RWPE2 (cell line): ENCODE data around the gene SH3PXD2B.
A peak's percentile ranks its signal among the peaks of the same experiment; 100 is the strongest.

Experiments
- ATAC-seq: fragments of 200-7000 bp; cut with Tn5 transposase; 3 replicates; pipeline ENCODE4 v1.9.1; 2021; ENCODE audit warnings: low read depth
- DNase-seq: peaks from one replicate; pipeline ENCODE4 v3.0.0-alpha.2; 2020; ENCODE audit warnings: low spot score
- H3K27ac ChIP-seq: fragments of 450-650 bp; 2 replicates; pipeline ENCODE4 v1.5.1; 2017; ENCODE audit warnings: mild to moderate bottlenecking; ENCODE audit not compliant: poor library complexity, severe bottlenecking
- H3K27me3 ChIP-seq: fragments of 250-450 bp; sonication (Bioruptor Pico); 2 replicates; pipeline ENCODE4 v1.5.1; 2021; ENCODE audit warnings: mild to moderate bottlenecking, moderate library complexity; ENCODE audit not compliant: insufficient read depth, poor library complexity, severe bottlenecking
- H3K36me3 ChIP-seq: fragments of 250-450 bp; sonication (Bioruptor Pico); 2 replicates; pipeline ENCODE4 v1.5.1; 2020; ENCODE audit warnings: low read depth, mild to moderate bottlenecking, moderate library complexity
- H3K4me1 ChIP-seq: fragments of 250-450 bp; sonication (Bioruptor Pico); 2 replicates; pipeline ENCODE4 v1.5.1; 2021; ENCODE audit warnings: mild to moderate bottlenecking, moderate library complexity; ENCODE audit not compliant: insufficient read depth, poor library complexity, severe bottlenecking
- H3K4me3 ChIP-seq: fragments of 250-450 bp; sonication (Bioruptor Pico); 2 replicates; pipeline ENCODE4 v1.5.1; 2021; ENCODE audit warnings: mild to moderate bottlenecking, moderate library complexity; ENCODE audit not compliant: severe bottlenecking
- H3K9me3 ChIP-seq: fragments of 250-450 bp; sonication (Bioruptor Pico); 2 replicates; pipeline ENCODE4 v1.5.1; 2021; ENCODE audit warnings: mild to moderate bottlenecking, moderate library complexity; ENCODE audit not compliant: severe bottlenecking
- TF ChIP-seq, protein P1 (sequence below): fragments of 450-650 bp; IDR thresholded peaks from one replicate; pipeline ENCODE4 v1.5.1; 2017; ENCODE audit warnings: mild to moderate bottlenecking, moderate library complexity; ENCODE audit not compliant: poor library complexity, severe bottlenecking

The SH3PXD2B gene

DNA sequence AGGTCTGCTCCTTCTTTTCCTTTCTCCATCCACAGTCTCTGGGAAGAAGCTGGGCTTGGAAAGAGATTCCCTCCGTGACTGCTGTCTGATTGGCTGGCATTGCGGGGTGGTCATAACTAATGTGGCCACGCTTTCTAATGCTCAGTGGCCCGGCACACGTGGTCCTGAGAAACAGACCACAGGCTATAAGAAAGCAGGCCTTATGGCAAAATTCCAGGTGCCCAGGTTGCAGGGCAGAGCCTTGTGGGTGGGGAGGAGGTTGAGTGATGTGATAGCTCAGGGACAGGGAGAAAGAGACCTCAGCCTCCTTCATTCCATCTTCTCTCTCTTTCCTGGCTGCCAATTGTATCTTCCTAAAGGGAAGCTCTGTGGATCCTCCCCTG lies 5.4 kb upstream of the SH3PXD2B start:
- ATAC-seq: no peak
- no peaks in the 10 kb centered on the region for H3K36me3 ChIP-seq
- TF ChIP-seq, protein P1, sequence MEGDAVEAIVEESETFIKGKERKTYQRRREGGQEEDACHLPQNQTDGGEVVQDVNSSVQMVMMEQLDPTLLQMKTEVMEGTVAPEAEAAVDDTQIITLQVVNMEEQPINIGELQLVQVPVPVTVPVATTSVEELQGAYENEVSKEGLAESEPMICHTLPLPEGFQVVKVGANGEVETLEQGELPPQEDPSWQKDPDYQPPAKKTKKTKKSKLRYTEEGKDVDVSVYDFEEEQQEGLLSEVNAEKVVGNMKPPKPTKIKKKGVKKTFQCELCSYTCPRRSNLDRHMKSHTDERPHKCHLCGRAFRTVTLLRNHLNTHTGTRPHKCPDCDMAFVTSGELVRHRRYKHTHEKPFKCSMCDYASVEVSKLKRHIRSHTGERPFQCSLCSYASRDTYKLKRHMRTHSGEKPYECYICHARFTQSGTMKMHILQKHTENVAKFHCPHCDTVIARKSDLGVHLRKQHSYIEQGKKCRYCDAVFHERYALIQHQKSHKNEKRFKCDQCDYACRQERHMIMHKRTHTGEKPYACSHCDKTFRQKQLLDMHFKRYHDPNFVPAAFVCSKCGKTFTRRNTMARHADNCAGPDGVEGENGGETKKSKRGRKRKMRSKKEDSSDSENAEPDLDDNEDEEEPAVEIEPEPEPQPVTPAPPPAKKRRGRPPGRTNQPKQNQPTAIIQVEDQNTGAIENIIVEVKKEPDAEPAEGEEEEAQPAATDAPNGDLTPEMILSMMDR: no peak

GRCh38 chr5:172458976-172459782 lies 4.9 kb upstream of the SH3PXD2B start:
- H3K4me1 ChIP-seq: peaks cover 6% of the 10 kb centered on the region
- peak; percentile 11 for DNase-seq

More for the DNA sequence above, 5.4 kb upstream of the SH3PXD2B start:
- Histone ChIP-seq H3K27me3 (no peaks in the 10 kb centered on the region), H3K4me1 (peaks cover 6% of the 10 kb centered on the region), H3K27ac (no peak overlapping the region), H3K9me3 (no peaks in the 10 kb centered on the region), H3K4me3 (no peak overlapping the region)
- DNase-seq: no peak

GRCh38 chr5:172456076-172456722 lies 1.9 kb upstream of the SH3PXD2B start:
- ATAC-seq: no peak
- peaks cover 21% of the 10 kb centered on the region for H3K4me1 ChIP-seq
- peaks cover 13% of the 10 kb centered on the region for H3K36me3 ChIP-seq
- no peak overlapping the region for H3K4me3 ChIP-seq
- H3K9me3 ChIP-seq: no peaks in the 10 kb centered on the region
- DNase-seq: peak; percentile 50
- H3K27me3 ChIP-seq: no peaks in the 10 kb centered on the region
- TF ChIP-seq, protein P1: no peak
- H3K27ac ChIP-seq: no peak overlapping the region

More at GRCh38 chr5:172458976-172459782, 4.9 kb upstream of the SH3PXD2B start:
- Histone ChIP-seq H3K4me3 (no peak overlapping the region), H3K36me3 (no peaks in the 10 kb centered on the region), H3K9me3 (no peaks in the 10 kb centered on the region), H3K27ac (no peak overlapping the region), H3K27me3 (no peaks in the 10 kb centered on the region)
- TF ChIP-seq, protein P1: no peak
- no peak for ATAC-seq

DNA sequence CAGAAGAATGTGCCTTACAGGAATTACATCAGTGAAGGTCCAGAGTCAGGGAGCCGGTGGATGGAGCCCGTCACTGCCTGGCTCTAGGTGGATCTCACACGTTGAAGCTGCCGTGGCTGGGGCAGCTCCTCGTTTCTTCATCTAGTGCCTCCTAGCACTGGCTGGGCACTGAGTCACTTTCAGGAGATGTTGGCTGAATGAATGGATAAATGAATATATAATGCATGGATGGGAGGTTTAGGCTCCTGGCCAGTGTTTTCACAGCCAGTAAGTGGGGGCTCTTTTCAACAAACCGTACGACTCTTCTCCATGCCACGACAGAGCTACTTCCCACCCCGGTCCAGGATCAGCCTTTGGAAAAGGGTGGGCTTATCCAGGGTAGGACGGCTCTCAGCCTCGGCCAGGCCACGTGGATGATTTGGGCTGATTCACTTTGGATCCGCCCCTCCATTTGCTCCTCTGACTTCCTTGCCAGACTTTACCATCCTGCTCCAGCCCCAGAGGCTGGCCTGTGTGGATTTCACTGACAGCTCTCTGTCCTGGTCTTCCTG lies 1.3 kb upstream of the SH3PXD2B start:
- TF ChIP-seq, protein P1: no peak
- H3K36me3 ChIP-seq: peaks cover 16% of the 10 kb centered on the region
- H3K9me3 ChIP-seq: no peaks in the 10 kb centered on the region
- no peak for ATAC-seq
- DNase-seq: peak; percentile 70
- no peaks in the 10 kb centered on the region for H3K27me3 ChIP-seq
- no peak overlapping the region for H3K4me3 ChIP-seq
- peaks cover 21% of the 10 kb centered on the region for H3K4me1 ChIP-seq
- H3K27ac ChIP-seq: peak overlapping the region; percentile 66

DNA sequence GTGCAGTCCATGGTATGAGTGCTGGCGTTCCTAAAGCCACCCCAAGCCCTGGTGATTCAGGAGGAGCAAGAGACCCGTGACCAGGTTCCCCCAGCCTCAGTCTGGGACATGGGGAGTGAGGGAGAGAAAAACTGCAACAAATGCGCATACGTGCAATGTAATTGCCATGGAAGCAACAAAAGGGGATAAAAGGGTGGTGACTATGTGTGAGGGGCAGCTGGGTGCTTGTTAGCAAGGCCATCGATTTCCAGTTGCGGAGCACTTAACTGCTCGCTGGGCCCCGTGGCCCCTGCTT lies 709 bp upstream of the SH3PXD2B start:
- TF ChIP-seq, protein P1: no peak
- Histone ChIP-seq H3K4me1 (peaks cover 21% of the 10 kb centered on the region), H3K27me3 (no peaks in the 10 kb centered on the region), H3K9me3 (no peaks in the 10 kb centered on the region), H3K4me3 (peak overlapping the region; percentile 93), H3K27ac (peak overlapping the region; percentile 66), H3K36me3 (peaks cover 16% of the 10 kb centered on the region)
- DNase-seq (peak; percentile 50), ATAC-seq (no peak)
